ENCODE data around the gene DDX51. TPM values are rescaled to one million over a fixed set of nuclear protein-coding genes. Genes with fewer than 3 reads are reported as not detected.

DDX51 gene
- total RNA-seq, result 10 to 100 TPM; 11.2 to 16.7 (median 16.4) TPM

GRCh38 chr12:132144115-132144809, at the start of gene DDX51, which contains the start of gene NOC4L:
TSS of gene DDX51 (minus strand) at chr12:132144319. CDS start at chr12:132144296, 23 bp downstream.
TSS of gene NOC4L (plus strand) at chr12:132144457. CDS start at chr12:132144489, 32 bp downstream.
- H3K27ac ChIP-seq, result peak within 1 kb of the TSS; percentile 93 to 95
- peaks cover 9 to 18% of the 10 kb centered on the region in 2 donors for H3K4me1 ChIP-seq
- intact Hi-C loops (cut with DNase I; ENCODE audit: low total_unique reads), result loop anchor here (10.0 kb wide), 1 partner anchor 351 kb away; the partner anchor contains the start of gene FBRSL1
- H3K4me3 ChIP-seq, result peak within 1 kb of the TSS; percentile 96 to 100 (median 99)
- peak; percentile 95 to 96 (median 96) for TF ChIP-seq POLR2AphosphoS5 (IDR thresholded peaks at IDR 0.05)
- no peak for TF ChIP-seq CTCF (IDR thresholded peaks at IDR 0.05)
- no peaks in the 10 kb centered on the region for H3K27me3 ChIP-seq
- no peaks in the 10 kb centered on the region for H3K9me3 ChIP-seq
- peaks cover under 1% of the 10 kb centered on the region for H3K36me3 ChIP-seq
- peak; percentile 93 to 94 for DNase-seq (ENCODE audit: low spot score in 2 of 2)

DNA sequence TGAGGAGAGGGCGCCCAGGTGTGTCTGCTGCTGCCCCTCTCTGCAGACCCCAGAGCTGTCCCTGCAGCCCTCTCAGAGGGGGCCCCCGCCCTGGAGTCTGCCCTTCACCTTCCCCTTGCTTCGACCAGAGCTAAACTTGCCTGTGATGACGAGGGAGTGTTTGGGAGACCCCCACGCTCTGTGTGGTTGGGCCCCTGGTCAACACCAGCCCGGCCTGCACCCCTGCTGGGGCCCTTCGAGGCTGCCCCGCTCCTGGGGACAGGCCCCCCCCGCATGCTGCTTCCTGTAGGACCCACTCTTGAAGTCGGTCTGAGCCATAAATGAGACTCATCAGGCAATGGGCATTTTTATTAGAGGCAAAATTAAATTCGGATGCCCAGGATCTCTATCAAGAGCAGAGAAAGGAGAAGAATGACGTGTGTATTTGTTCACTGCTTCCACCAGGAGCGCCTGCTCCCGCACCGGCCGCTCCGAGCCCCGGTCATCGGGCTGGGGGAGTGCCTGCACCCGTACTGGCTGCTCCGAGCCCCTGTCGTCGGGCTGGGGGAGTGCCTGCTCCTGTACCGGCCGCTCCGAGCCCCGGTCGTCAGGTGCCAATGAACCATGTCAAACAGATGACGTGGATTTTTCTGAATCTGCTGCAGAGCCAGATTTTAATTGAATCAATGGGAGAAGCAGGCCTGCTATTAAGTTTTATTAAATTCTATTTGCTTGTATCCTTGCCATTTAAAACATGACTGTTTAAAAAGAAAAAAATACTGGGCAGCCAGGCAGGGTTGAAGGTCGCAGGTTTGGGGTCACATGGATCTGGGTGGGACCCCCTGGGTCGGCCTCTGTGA, 47.8 kb upstream of the DDX51 start:
- no peak for DNase-seq (ENCODE audit: low spot score in 2 of 2)
- Histone ChIP-seq H3K4me3 (no peak overlapping the region), H3K4me1 (no peaks in the 10 kb centered on the region), H3K9me3 (peaks cover 15 to 20% of the 10 kb centered on the region in 2 donors), H3K27me3 (no peaks in the 10 kb centered on the region), H3K27ac (no peak overlapping the region), H3K36me3 (no peaks in the 10 kb centered on the region)
- TF ChIP-seq POLR2A (IDR thresholded peaks at IDR 0.05), result no peak
- intact Hi-C loops (cut with DNase I; ENCODE audit: low total_unique reads), result loop anchor here (2.0 kb wide), 1 partner anchor 75 kb away; no protein-coding TSS in a partner anchor

DNA sequence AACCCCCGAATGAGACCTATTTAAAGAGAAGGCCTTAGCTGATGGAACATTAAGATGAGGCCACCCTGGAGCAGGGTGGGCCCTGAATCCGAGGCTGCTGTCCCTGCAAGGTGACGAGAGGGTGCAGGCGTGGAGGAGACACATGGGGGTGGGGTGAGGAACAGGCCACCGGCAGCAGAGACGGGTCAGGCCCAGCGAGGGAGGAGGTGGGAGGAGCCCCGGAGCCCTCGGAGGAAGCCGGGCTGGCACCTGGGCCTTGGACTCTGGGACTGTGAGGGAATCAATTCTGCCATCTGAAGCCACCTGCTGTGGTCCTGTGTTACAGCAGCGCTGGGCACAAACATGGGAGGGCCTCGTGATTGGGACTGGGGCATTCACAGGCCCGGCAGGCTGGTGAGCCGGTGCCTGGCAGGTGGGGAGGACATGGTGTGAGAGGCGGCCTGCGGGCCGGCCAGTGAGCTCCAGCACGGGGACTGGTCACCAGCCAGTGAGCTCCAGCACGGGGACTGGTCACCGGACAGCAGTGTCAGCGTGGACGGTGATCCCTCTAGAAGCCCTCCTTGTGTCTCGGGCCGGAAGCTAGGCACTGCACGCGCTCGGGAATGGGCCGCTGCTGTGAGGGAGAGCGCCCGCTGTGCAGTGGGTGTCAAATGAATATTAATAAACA, 46.8 kb upstream of the DDX51 start:
- Histone ChIP-seq H3K36me3 (no peaks in the 10 kb centered on the region), H3K27ac (no peak overlapping the region), H3K4me1 (no peaks in the 10 kb centered on the region), H3K9me3 (peaks cover 23 to 30% of the 10 kb centered on the region in 2 donors), H3K27me3 (no peaks in the 10 kb centered on the region), H3K4me3 (peak overlapping the region in 2 of 3 donors; percentile 63 to 74)
- intact Hi-C loops (cut with DNase I; ENCODE audit: low total_unique reads), result no loop called here
- no peak for TF ChIP-seq POLR2A (IDR thresholded peaks at IDR 0.05)
- TF ChIP-seq POLR2AphosphoS5 (IDR thresholded peaks at IDR 0.05), result no peak
- no peak for TF ChIP-seq CTCF (IDR thresholded peaks at IDR 0.05)
- DNase-seq (ENCODE audit: low spot score in 2 of 2), result no peak

DNA sequence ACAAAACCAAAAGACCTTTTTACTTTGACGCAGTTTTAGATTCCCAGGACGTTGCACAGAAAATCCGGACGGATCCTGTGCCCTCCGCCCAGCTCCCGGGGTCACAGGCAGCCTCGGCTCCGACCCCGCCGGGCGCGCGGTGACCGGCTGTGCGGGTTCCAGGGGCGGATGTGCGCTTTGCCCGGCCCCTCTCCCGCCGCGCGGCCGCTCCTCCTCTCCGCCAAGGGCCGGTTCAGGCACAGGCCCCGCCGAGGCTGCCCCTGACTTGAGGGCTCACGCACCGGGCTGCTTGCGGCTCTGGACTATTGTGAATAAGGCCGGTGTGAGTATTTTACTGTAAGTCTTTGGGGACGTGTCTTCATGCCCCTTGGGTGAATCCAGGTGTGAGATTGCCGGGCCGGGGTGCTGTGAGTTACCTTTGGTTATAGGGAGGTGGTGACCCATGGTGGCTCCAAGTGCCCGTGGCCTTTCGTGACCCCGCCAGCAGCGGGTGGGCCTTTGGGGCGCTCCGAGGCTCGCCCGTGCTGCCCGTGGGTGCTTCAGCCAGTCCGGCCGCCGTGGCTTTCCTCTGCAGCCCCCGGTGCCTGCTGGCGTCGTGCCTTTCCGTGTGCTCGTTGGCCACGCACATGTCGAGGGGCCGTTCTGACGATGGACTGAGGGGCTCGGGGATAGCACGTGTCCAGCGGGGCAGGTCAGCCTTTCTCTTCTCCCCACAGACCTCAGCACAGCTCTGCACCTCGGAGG, 46.1 kb upstream of the DDX51 start:
- TF ChIP-seq POLR2AphosphoS5 (IDR thresholded peaks at IDR 0.05) (no peak), POLR2A (IDR thresholded peaks at IDR 0.05) (no peak), CTCF (IDR thresholded peaks at IDR 0.05) (no peak)
- Histone ChIP-seq H3K27ac (peak overlapping the region; percentile 70 to 76), H3K9me3 (peaks cover 29 to 38% of the 10 kb centered on the region in 2 donors), H3K4me3 (peak overlapping the region; percentile 51 to 74 (median 63)), H3K27me3 (no peaks in the 10 kb centered on the region), H3K4me1 (no peaks in the 10 kb centered on the region), H3K36me3 (no peaks in the 10 kb centered on the region)
- no peak for DNase-seq (ENCODE audit: low spot score in 2 of 2)
- intact Hi-C loops (cut with DNase I; ENCODE audit: low total_unique reads), result no loop called here
